ENCODE results near the gene ZNF587.
"Not testable (repeated sequence)": the region's sequence is repeated elsewhere in the genome, so short reads cannot be mapped to it uniquely, and the experiment has no call there.

The ZNF587 gene

GRCh38 chr19:57849666-57850473 lies at the start of gene ZNF587:
Gene ZNF587 (plus strand): TSS chr19:57849859. CDS start chr19:57850039, 180 bp downstream.
- not testable (repeated sequence) for DNase-seq

GRCh38 chr19:57800696-57801095 lies 49.0 kb upstream of the ZNF587 start:
- DNase-seq, result no peak

GRCh38 chr19:57802269-57802668 lies 47.4 kb upstream of the ZNF587 start:
- DNase-seq, result no peak

- no peak for DNase-seq
Observed at GRCh38 chr19:57803265-57803593, 46.4 kb upstream of the ZNF587 start.

- DNase-seq, result no peak
Observed at GRCh38 chr19:57803594-57804325, 45.9 kb upstream of the ZNF587 start.

- DNase-seq, result no peak
Observed at GRCh38 chr19:57807541-57807940, 42.1 kb upstream of the ZNF587 start.

GRCh38 chr19:57810410-57811295 lies 39.0 kb upstream of the ZNF587 start:
- not testable (repeated sequence) for DNase-seq

GRCh38 chr19:57812226-57812625 lies 37.4 kb upstream of the ZNF587 start:
- DNase-seq, result no peak

GRCh38 chr19:57812975-57813820 lies 36.5 kb upstream of the ZNF587 start:
- not testable (repeated sequence) for DNase-seq

GRCh38 chr19:57813919-57814504 lies 35.6 kb upstream of the ZNF587 start:
- DNase-seq, result no peak

- peak; percentile 90 for DNase-seq
Observed at GRCh38 chr19:57814505-57815246, 35.0 kb upstream of the ZNF587 start, which contains the start of gene ZNF552. Gene ZNF552 (minus strand): TSS chr19:57814913. CDS start chr19:57814743, 170 bp downstream.

- no peak for DNase-seq
Observed at GRCh38 chr19:57815247-57816075, 34.2 kb upstream of the ZNF587 start.

GRCh38 chr19:57816652-57817051 lies 33.0 kb upstream of the ZNF587 start:
- DNase-seq, result no peak

GRCh38 chr19:57817976-57818375 lies 31.7 kb upstream of the ZNF587 start:
- no peak for DNase-seq

- DNase-seq, result no peak
Observed at GRCh38 chr19:57818378-57818777, 31.3 kb upstream of the ZNF587 start.

GRCh38 chr19:57819475-57820148 lies 30.0 kb upstream of the ZNF587 start:
- peak; percentile 83 for DNase-seq

- DNase-seq, result no peak
Observed at GRCh38 chr19:57820599-57820998, 29.1 kb upstream of the ZNF587 start.

GRCh38 chr19:57821095-57821494 lies 28.6 kb upstream of the ZNF587 start:
- not testable (repeated sequence) for DNase-seq

- not testable (repeated sequence) for DNase-seq
Observed at GRCh38 chr19:57821501-57821900, 28.2 kb upstream of the ZNF587 start.
